Prostate gland (tissue), 2 donors: Measurements from ENCODE around the gene SPIRE2. TPM values are rescaled to one million over a fixed set of nuclear protein-coding genes. Genes with fewer than 3 reads are reported as not detected.
"Not testable (repeated sequence)": the region's sequence is repeated elsewhere in the genome, so short reads cannot be mapped to it uniquely, and the experiment has no call there.

ENCODE experiments used
- DNase-seq: peaks from one replicate; pipeline ENCODE4 v3.0.0-alpha.2; 2019; ENCODE audit warnings: low spot score
- H3K27ac ChIP-seq, 2 donors: fragments of 200-600 bp; sonication (generic); 2 replicates each; pipeline ENCODE4 v1.5.1; 2017 to 2019
- H3K27me3 ChIP-seq: fragments of 200-600 bp; sonication (generic); replicated peaks from 2 replicates; pipeline ENCODE4 v1.5.1; 2019; ENCODE audit not compliant: insufficient read depth
- H3K36me3 ChIP-seq, 2 donors: fragments of 200-600 bp; sonication (generic); 1 replicate in 1 of 2; 2 replicates in 1 of 2; pipeline versions ENCODE4 v1.5.1 to v1.8.1; 2017 to 2019
- H3K4me1 ChIP-seq: fragments of 200-600 bp; sonication (generic); replicated peaks from 2 replicates; pipeline ENCODE4 v1.5.1; 2019
- H3K4me3 ChIP-seq, 2 donors: fragments of 200-600 bp; sonication (generic); 2 replicates each; pipeline ENCODE4 v1.5.1; 2017 to 2019
- H3K9me3 ChIP-seq: fragments of 200-600 bp; sonication (generic); 2 replicates; pipeline ENCODE4 v1.5.1; 2017
- CTCF ChIP-seq, 4 experiments: fragments of 200-600 bp in 2 of 4; fragments of 450-650 bp in 2 of 4; sonication (generic) in 2 of 4; IDR thresholded peaks; 1 replicate in 3 of 4; 2 replicates in 1 of 4; pipeline ENCODE4 v1.5.1; 2016 to 2019; ENCODE audit warnings: antibody characterized with exemption in 4 of 4, mild to moderate bottlenecking in 2 of 4, moderate library complexity in 2 of 4
- POLR2A ChIP-seq: fragments of 450-650 bp; IDR thresholded peaks from one replicate; pipeline ENCODE4 v1.6.1; 2016; ENCODE audit warnings: antibody characterized with exemption, mild to moderate bottlenecking
- POLR2AphosphoS5 ChIP-seq: sonication (generic); formaldehyde crosslinking; IDR thresholded peaks from one replicate; pipeline ENCODE4 v1.6.1; 2017; ENCODE audit warnings: antibody characterized with exemption
- WGBS: methylation state at CpG from one replicate; pipeline ENCODE4 v1.1.5; 2018; 5-methylcytosine and 5-hydroxymethylcytosine counted together
- intact Hi-C: fragments of 100-400 bp; cut with DNase I; formaldehyde crosslinking; loops from one replicate; pipeline ENCODE4 v1.14.2; 2022
- total RNA-seq, 2 donors: library from RNA; depleted of rRNA; stranded (reverse); fragments of >200 nt; gene quantifications; one replicate each; pipeline ENCODE4 v1.1.0, GENCODE V29; 2016

The SPIRE2 gene
- total RNA-seq: 10 to 100 TPM; 13.7 to 15.5 TPM

- TF ChIP-seq POLR2A (no peak), POLR2AphosphoS5 (no peak), CTCF (IDR thresholded peaks at IDR 0.05) (no peak)
- DNase-seq: peak; percentile 55
- no peaks in the 10 kb centered on the region for H3K4me1 ChIP-seq
- H3K4me3 ChIP-seq: peak within 1 kb of the TSS; percentile 45 to 75
- no peaks in the 10 kb centered on the region for H3K9me3 ChIP-seq
- peak within 1 kb of the TSS; percentile 63 to 84 for H3K27ac ChIP-seq
- intact Hi-C loops: no loop called here
- WGBS: 0% methylated on average over 4 of the region's 98 CpGs
- no peaks in the 10 kb centered on the region for H3K36me3 ChIP-seq
- no peaks in the 10 kb centered on the region for H3K27me3 ChIP-seq
These were observed at the start of gene SPIRE2 for GRCh38 chr16:89828199-89828869. SPIRE2 (plus strand) TSS chr16:89828475; CDS start chr16:89828551, 76 bp downstream.

GRCh38 chr16:89779231-89779908 lies 48.9 kb upstream of the SPIRE2 start:
- TF ChIP-seq POLR2A (no peak), CTCF (IDR thresholded peaks at IDR 0.05) (no peak), POLR2AphosphoS5 (no peak)
- 87% methylated on average over 13 of the region's 13 CpGs for WGBS
- Histone ChIP-seq H3K27me3 (no peaks in the 10 kb centered on the region), H3K4me1 (no peaks in the 10 kb centered on the region), H3K36me3 (no peaks in the 10 kb centered on the region), H3K4me3 (no peak overlapping the region), H3K27ac (no peak overlapping the region), H3K9me3 (no peaks in the 10 kb centered on the region)
- intact Hi-C loops: no loop called here
- DNase-seq: no peak

- WGBS: 96% methylated on average over 6 of the region's 6 CpGs
- Histone ChIP-seq H3K4me1 (no peaks in the 10 kb centered on the region), H3K36me3 (no peaks in the 10 kb centered on the region), H3K4me3 (no peak overlapping the region), H3K27ac (no peak overlapping the region), H3K27me3 (no peaks in the 10 kb centered on the region), H3K9me3 (no peaks in the 10 kb centered on the region)
- TF ChIP-seq POLR2A (no peak), POLR2AphosphoS5 (no peak), CTCF (IDR thresholded peaks at IDR 0.05) (no peak)
- no peak for DNase-seq
- intact Hi-C loops: no loop called here
These were observed 48.4 kb upstream of the SPIRE2 start for GRCh38 chr16:89779909-89780305.

GRCh38 chr16:89782489-89782888 lies 45.8 kb upstream of the SPIRE2 start:
- H3K27ac ChIP-seq: no peak overlapping the region
- no peak for DNase-seq
- 89% methylated on average over 6 of the region's 6 CpGs for WGBS
- H3K36me3 ChIP-seq: no peaks in the 10 kb centered on the region
- TF ChIP-seq CTCF (IDR thresholded peaks at IDR 0.05): no peak
- TF ChIP-seq POLR2A: no peak
- no peak for TF ChIP-seq POLR2AphosphoS5
- no peaks in the 10 kb centered on the region for H3K9me3 ChIP-seq
- intact Hi-C loops: no loop called here
- no peaks in the 10 kb centered on the region for H3K27me3 ChIP-seq
- no peaks in the 10 kb centered on the region for H3K4me1 ChIP-seq
- no peak overlapping the region for H3K4me3 ChIP-seq

- intact Hi-C loops, H3K27me3 ChIP-seq, H3K36me3 ChIP-seq, H3K4me3 ChIP-seq, H3K9me3 ChIP-seq, DNase-seq, H3K27ac ChIP-seq, H3K4me1 ChIP-seq: not testable (repeated sequence)
- 95% methylated on average over 6 of the region's 6 CpGs for WGBS
These were observed 44.3 kb upstream of the SPIRE2 start for GRCh38 chr16:89783952-89784351.
